HCT116 (cell line): Measurements from ENCODE around the gene NSFL1C. TPM values are rescaled to one million over a fixed set of nuclear protein-coding genes. Genes with fewer than 3 reads are reported as not detected.

Source experiments
- ATAC-seq: fragments of 200-7000 bp; cut with Tn5 transposase; 2 replicates; pipeline ENCODE4 v1.9.1; 2020; ENCODE audit warnings: mild to moderate bottlenecking, moderate library complexity
- BruUV-seq: library from RNA; stranded (reverse); fragments of 400-500 nt; replicated peaks from 2 replicates; lab custom pipeline; 2021; lab: Mats Ljungman, UMichigan
- CTCF ChIA-PET: fragments of 300-600 bp; sonication (Branson Sonifier 250); formaldehyde crosslinking; loops from one replicate; lab custom pipeline; 2021; ENCODE audit warnings: antibody characterized with exemption; lab: Charles Lee
- POLR2A ChIA-PET: fragments of 300-600, 350-600 bp; sonication (Branson Sonifier 250); formaldehyde crosslinking; loops from one replicate; lab custom pipeline; 2021; ENCODE audit warnings: antibody characterized with exemption; lab: Charles Lee
- RAD21 ChIA-PET, 2 experiments: fragments of 300-600 bp; sonication (Branson Sonifier 250); formaldehyde crosslinking; loops; one replicate each; lab custom pipeline; 2023; ENCODE audit warnings: low total read pairs in 2 of 2; ENCODE audit not compliant: uncharacterized antibody in 2 of 2, unreplicated experiment in 2 of 2, low non-redundant PET in 1 of 2; lab: Charles Lee
- DNase-seq: peaks from one replicate; pipeline ENCODE4 v3.0.0-alpha.2; 2010; ENCODE audit warnings: low read depth, low spot score
- H2AFZ ChIP-seq: fragments of 200-600 bp; shearing (Covaris generic), sonication (generic); 2 replicates; pipeline ENCODE4 v1.6.1; 2017; ENCODE audit warnings: low read depth, mixed run types, mixed read lengths, antibody characterized with exemption, low read length; ENCODE audit not compliant: poor library complexity, severe bottlenecking
- H3K27ac ChIP-seq: 2 replicates; pipeline ENCODE4 v1.5.1; 2012; ENCODE audit warnings: low read depth, low read length
- H3K27me3 ChIP-seq: fragments of 200-600 bp; sonication (generic); 2 replicates; pipeline ENCODE4 v1.6.1; 2016; ENCODE audit warnings: mixed run types, low read length, mixed read lengths; ENCODE audit not compliant: insufficient read depth
- H3K36me3 ChIP-seq, 2 experiments: fragments of 200-500 bp in 1 of 2; fragments of 200-600 bp in 1 of 2; sonication (Bioruptor generic) in 1 of 2; sonication (generic) in 1 of 2; 2 replicates each; pipeline versions ENCODE4 v1.5.1 to v1.6.1; 2014 to 2016; ENCODE audit warnings: low read length in 2 of 2, inconsistent platforms in 1 of 2, mixed read lengths in 1 of 2, mixed run types in 1 of 2; ENCODE audit not compliant: insufficient read depth in 2 of 2, control insufficient read depth in 1 of 2
- H3K4me1 ChIP-seq, 2 experiments: fragments of 200-600 bp in 1 of 2; sonication (generic) in 1 of 2; 2 replicates each; pipeline versions ENCODE4 v1.5.1 to v1.6.1; 2012 to 2017; ENCODE audit warnings: low read length in 2 of 2, inconsistent platforms in 1 of 2, mild to moderate bottlenecking in 1 of 2, mixed read lengths in 1 of 2, mixed run types in 1 of 2, moderate library complexity in 1 of 2; ENCODE audit not compliant: insufficient read depth in 2 of 2, control insufficient read depth in 1 of 2
- H3K4me2 ChIP-seq: fragments of 200-600 bp; sonication (generic); 2 replicates; pipeline ENCODE4 v1.6.1; 2017; ENCODE audit warnings: mixed run types, low read length, mixed read lengths
- H3K4me3 ChIP-seq, 2 experiments: fragments of 200-600 bp in 1 of 2; sonication (generic) in 1 of 2; replicated peaks in 1 of 2; 2 replicates each; pipeline ENCODE4 v1.5.1; 2011 to 2016; ENCODE audit warnings: low read length in 2 of 2, control low read depth in 1 of 2, low read depth in 1 of 2, mild to moderate bottlenecking in 1 of 2, mixed read lengths in 1 of 2, mixed run types in 1 of 2
- H3K79me2 ChIP-seq: fragments of 200-600 bp; sonication (generic); 2 replicates; pipeline ENCODE4 v1.6.1; 2017; ENCODE audit warnings: mild to moderate bottlenecking, mixed run types, low read length, moderate library complexity, mixed read lengths; ENCODE audit not compliant: insufficient read depth
- H3K9ac ChIP-seq: fragments of 200-600 bp; sonication (generic); 2 replicates; pipeline ENCODE4 v1.6.1; 2016; ENCODE audit warnings: low read length, mixed read lengths
- H3K9me2 ChIP-seq: fragments of 200-600 bp; sonication (generic), shearing (Covaris generic); 2 replicates; pipeline ENCODE4 v1.6.1; 2017; ENCODE audit warnings: mixed run types, mild to moderate bottlenecking, moderate library complexity; ENCODE audit not compliant: insufficient read depth
- H3K9me3 ChIP-seq, 2 experiments: fragments of 200-500 bp in 1 of 2; fragments of 200-600 bp in 1 of 2; sonication (Bioruptor generic) in 1 of 2; sonication (generic) in 1 of 2; 2 replicates each; pipeline ENCODE4 v1.6.1; 2014 to 2017; ENCODE audit warnings: low read length in 2 of 2, mixed read lengths in 2 of 2, inconsistent platforms in 1 of 2, low read depth in 1 of 2, mild to moderate bottlenecking in 1 of 2, mixed run types in 1 of 2, moderate library complexity in 1 of 2; ENCODE audit not compliant: control insufficient read depth in 1 of 2, insufficient read depth in 1 of 2
- H4K20me1 ChIP-seq: fragments of 200-600 bp; sonication (generic), shearing (Covaris generic); 2 replicates; pipeline ENCODE4 v1.6.1; 2017; ENCODE audit warnings: mixed run types, mild to moderate bottlenecking, moderate library complexity; ENCODE audit not compliant: insufficient read depth
- EGR1 ChIP-seq: IDR thresholded peaks from 2 replicates; pipeline ENCODE4 v1.6.1; 2012; ENCODE audit warnings: low read depth
- ELF1 ChIP-seq: IDR thresholded peaks from 2 replicates; pipeline ENCODE4 v1.6.1; 2012; ENCODE audit warnings: low read depth, borderline replicate concordance
- EZH2 ChIP-seq: fragments of 200-600 bp; sonication (generic); IDR thresholded peaks from 2 replicates; pipeline ENCODE4 v1.6.1; 2017; ENCODE audit warnings: antibody characterized with exemption, mixed run types
- EZH2phosphoT487 ChIP-seq: fragments of 200-600 bp; IDR thresholded peaks from 2 replicates; pipeline ENCODE4 v1.6.1; 2018; ENCODE audit warnings: antibody characterized with exemption, borderline replicate concordance
- POLR2A ChIP-seq: IDR thresholded peaks from 2 replicates; pipeline ENCODE4 v1.7.0; 2011; ENCODE audit warnings: borderline replicate concordance; ENCODE audit not compliant: insufficient read depth, insufficient read length; ENCODE audit errors: extremely low read depth
- RAD21 ChIP-seq: IDR thresholded peaks from 2 replicates; pipeline ENCODE4 v1.6.1; 2012; ENCODE audit warnings: low read depth, mild to moderate bottlenecking
- TCF7L2 ChIP-seq: IDR thresholded peaks from 2 replicates; pipeline ENCODE4 v1.7.0; 2011; ENCODE audit warnings: borderline replicate concordance, inconsistent platforms; ENCODE audit not compliant: insufficient read depth, insufficient read length; ENCODE audit errors: extremely low read depth
- ZNF274 ChIP-seq: fragments of 200-500 bp; sonication (Bioruptor generic); IDR thresholded peaks from 2 replicates; pipeline ENCODE4 v1.6.1; 2014; ENCODE audit warnings: mild to moderate bottlenecking, low read depth, low read length, inconsistent platforms
- intact Hi-C: fragments of 100-400 bp; cut with micrococcal nuclease; formaldehyde crosslinking; loops from 2 replicates; pipeline ENCODE4 v1.10.0; 2022
- total RNA-seq: library from RNA; stranded (reverse); gene quantifications from one replicate; pipeline ENCODE4 v1.2.1, GENCODE V29; 2021; ENCODE audit not compliant: unreplicated experiment
- TF ChIP-seq, protein P1 (sequence below): IDR thresholded peaks from 2 replicates; pipeline ENCODE4 v1.6.1; 2011; ENCODE audit warnings: mild to moderate bottlenecking, low read length, moderate library complexity; ENCODE audit not compliant: insufficient replicate concordance; ENCODE audit errors: extremely low read depth

The NSFL1C gene
- total RNA-seq, 1 experiment from 2014 or later = 93.4 TPM

DNA sequence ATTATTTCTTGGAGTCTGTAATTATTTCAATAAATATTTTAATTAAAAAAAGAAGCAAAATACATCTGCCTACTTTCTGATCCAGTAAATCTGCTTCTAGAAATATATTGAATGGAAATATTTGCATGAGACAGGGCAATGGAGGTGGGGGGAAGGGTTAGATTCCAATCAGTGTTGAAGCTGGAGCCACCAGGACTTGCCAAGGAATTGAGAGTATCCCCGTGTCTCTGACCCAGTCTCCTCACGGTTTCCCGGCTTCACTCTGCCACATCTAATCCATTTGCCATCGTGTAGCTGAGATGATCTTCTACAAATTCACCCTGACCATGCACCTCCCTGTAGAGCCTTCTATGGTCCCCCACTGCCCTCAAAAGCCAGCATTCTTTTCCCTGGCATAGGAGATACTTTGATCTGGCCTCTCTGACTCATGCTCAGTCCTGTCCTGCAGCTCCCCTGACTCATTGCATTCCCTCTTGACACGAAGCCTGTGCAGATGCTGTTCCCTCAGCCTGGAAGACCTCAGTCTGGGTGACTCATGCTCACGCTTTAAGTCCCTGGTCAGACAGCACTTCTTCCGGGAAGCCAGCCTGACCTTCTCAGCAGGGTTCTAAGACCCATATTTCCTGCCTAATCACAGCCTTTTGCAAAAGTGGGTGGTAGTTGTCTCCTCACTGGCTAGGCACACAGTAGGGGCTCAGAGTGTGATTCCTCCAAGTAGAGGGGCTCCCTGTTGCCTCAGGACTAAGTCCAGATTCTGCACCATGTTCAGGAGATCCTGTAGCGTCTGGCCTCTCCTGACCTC lies 50.8 kb downstream of the NSFL1C start (continued):
- TF ChIP-seq, protein P1, sequence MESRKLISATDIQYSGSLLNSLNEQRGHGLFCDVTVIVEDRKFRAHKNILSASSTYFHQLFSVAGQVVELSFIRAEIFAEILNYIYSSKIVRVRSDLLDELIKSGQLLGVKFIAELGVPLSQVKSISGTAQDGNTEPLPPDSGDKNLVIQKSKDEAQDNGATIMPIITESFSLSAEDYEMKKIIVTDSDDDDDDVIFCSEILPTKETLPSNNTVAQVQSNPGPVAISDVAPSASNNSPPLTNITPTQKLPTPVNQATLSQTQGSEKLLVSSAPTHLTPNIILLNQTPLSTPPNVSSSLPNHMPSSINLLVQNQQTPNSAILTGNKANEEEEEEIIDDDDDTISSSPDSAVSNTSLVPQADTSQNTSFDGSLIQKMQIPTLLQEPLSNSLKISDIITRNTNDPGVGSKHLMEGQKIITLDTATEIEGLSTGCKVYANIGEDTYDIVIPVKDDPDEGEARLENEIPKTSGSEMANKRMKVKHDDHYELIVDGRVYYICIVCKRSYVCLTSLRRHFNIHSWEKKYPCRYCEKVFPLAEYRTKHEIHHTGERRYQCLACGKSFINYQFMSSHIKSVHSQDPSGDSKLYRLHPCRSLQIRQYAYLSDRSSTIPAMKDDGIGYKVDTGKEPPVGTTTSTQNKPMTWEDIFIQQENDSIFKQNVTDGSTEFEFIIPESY = peak; percentile 60
- no peak for TF ChIP-seq EZH2
- no peak for TF ChIP-seq EZH2phosphoT487

DNA sequence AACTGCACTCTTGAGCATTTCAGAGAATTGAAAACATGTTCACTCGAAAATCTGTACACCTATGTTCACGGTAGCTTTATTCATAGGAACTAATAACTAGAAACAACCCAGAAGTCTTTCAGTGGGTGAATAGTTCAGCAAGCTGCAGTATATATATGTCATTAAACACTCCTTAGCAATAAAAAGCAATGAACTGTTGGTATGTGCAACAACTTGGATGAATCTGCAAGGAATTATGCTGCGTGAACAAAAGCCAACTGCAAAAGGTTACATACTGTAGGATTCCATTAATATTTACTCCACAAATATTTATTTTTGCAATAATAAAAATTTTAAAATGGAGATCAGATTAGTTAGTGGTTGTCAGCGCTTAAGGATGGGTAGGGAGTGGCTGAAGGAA lies 51.7 kb downstream of the NSFL1C start:
- DNase-seq = no peak
- Histone ChIP-seq H3K27me3 (no peaks in the 10 kb centered on the region), H3K4me1 (peaks cover 28 to 41% of the 10 kb centered on the region in 2 experiments), H3K79me2 (no peaks in the 10 kb centered on the region), H3K9me2 (no peaks in the 10 kb centered on the region), H3K9ac (no peak overlapping the region), H4K20me1 (no peaks in the 10 kb centered on the region), H2AFZ (peak overlapping the region; percentile 17), H3K36me3 (no peaks in the 10 kb centered on the region), H3K4me3 (no peak overlapping the region), H3K9me3 (no peaks in the 10 kb centered on the region), H3K4me2 (0 out of 2 replicates have a peak overlapping the region, but pooled peaks have one; percentile 75), H3K27ac (no peak overlapping the region)
- TF ChIP-seq EGR1 (no peak), ZNF274 (no peak), RAD21 (no peak), ELF1 (no peak), POLR2A (no peak), TCF7L2 (no peak)
- CTCF ChIA-PET = interaction anchor here (1.0 kb wide), 1 partner anchor 15 kb away, joined by 3 read pairs; no protein-coding TSS in a partner anchor
- RAD21 ChIA-PET = interaction anchor here in 1 of 2 experiments (1.7 kb wide), 1 partner anchor 15 kb away, joined by 5 read pairs; no protein-coding TSS in a partner anchor
- POLR2A ChIA-PET = no interaction called here
- intact Hi-C loops = no loop called here
- ATAC-seq = no peak
- no TSS peak for BruUV-seq
